ENCODE results near the gene HCRTR1. TPM values are rescaled to one million over a fixed set of nuclear protein-coding genes. Genes with fewer than 3 reads are reported as not detected.

HCRTR1 gene
- total RNA-seq, 1 experiment from 2014 or later, result not detected

DNA sequence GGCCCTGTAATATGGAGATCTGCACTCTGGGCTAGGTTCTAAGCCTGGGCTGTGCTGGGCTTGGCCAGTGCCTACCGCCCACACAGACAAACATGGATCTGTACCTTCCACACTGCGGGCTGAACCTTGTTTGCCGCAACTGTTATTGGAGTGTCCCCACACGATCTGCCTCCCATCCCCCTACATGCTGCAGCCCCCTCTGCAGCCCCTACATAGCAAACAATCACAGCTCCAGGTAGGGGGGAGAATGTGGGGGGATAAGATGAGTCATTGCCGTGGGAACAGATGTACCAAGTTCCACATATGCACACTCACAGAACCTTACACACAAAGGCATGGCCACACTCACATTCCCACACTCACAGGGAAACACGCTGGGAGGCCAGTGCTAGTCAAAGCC lies 2.1 kb upstream of the HCRTR1 start:
- TF ChIP-seq EZH2 (IDR thresholded peaks at IDR 0.05; ENCODE audit: low read depth), result no peak
- TF ChIP-seq, protein P1, sequence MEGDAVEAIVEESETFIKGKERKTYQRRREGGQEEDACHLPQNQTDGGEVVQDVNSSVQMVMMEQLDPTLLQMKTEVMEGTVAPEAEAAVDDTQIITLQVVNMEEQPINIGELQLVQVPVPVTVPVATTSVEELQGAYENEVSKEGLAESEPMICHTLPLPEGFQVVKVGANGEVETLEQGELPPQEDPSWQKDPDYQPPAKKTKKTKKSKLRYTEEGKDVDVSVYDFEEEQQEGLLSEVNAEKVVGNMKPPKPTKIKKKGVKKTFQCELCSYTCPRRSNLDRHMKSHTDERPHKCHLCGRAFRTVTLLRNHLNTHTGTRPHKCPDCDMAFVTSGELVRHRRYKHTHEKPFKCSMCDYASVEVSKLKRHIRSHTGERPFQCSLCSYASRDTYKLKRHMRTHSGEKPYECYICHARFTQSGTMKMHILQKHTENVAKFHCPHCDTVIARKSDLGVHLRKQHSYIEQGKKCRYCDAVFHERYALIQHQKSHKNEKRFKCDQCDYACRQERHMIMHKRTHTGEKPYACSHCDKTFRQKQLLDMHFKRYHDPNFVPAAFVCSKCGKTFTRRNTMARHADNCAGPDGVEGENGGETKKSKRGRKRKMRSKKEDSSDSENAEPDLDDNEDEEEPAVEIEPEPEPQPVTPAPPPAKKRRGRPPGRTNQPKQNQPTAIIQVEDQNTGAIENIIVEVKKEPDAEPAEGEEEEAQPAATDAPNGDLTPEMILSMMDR (conservative IDR thresholded peaks at IDR 0.05), result no peak
- intact Hi-C loops (cut with micrococcal nuclease; ENCODE audit: unreplicated experiment), result no loop called here
- no peak for DNase-seq

DNA sequence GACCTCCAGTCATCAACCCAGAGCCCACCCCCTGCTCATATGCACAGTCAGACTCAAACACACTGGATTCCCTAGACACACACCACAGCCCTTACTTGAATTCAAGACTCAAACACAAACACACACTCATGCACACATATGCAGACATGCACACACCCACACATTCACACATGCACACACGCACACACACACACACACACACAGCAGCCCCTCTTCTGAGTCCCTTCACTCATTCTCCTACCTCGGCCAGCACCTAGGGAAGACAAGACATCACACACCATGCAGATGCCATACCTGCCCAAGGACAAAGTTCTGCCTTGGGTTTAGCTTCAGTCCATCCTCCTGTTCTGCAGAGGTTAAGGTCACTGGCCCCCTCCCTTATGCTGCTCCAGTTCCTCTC lies 1.6 kb upstream of the HCRTR1 start:
- ChIA-PET POLR2A (ENCODE audit: unreplicated experiment) (no interaction called here), CTCF (no interaction called here)
- Histone ChIP-seq H3K9me3 (ENCODE audit: insufficient read depth, low read depth) (no peaks in the 10 kb centered on the region), H3K27ac (no peak overlapping the region), H2AFZ (no peak overlapping the region), H4K20me1 (ENCODE audit: insufficient read depth) (no peaks in the 10 kb centered on the region), H3K9me2 (ENCODE audit: insufficient read depth) (no peaks in the 10 kb centered on the region), H3F3A (ENCODE audit: insufficient read depth, low read depth) (peaks cover 8% of the 10 kb centered on the region; the same call in 1 of the 2 replicates), H3K4me1 (replicated peaks; ENCODE audit: insufficient read depth) (no peaks in the 10 kb centered on the region), H3K36me3 (ENCODE audit: low read depth) (no peaks in the 10 kb centered on the region), H3K27me3 (ENCODE audit: insufficient read depth, low read depth) (no peaks in the 10 kb centered on the region), H3K4me2 (no peak overlapping the region), H3K4me3 (no peak overlapping the region), H3K79me2 (ENCODE audit: low read depth) (no peaks in the 10 kb centered on the region)
- BruUV-seq (replicated peaks), result no TSS peak
- no peak for DNase-seq
- TF ChIP-seq, protein P1 (conservative IDR thresholded peaks at IDR 0.05), result no peak
- TF ChIP-seq EZH2 (IDR thresholded peaks at IDR 0.05; ENCODE audit: low read depth), result no peak
- intact Hi-C loops (cut with micrococcal nuclease; ENCODE audit: unreplicated experiment), result no loop called here

More for the DNA sequence above, 2.1 kb upstream of the HCRTR1 start:
- H3K9me3 ChIP-seq (ENCODE audit: insufficient read depth, low read depth), result no peaks in the 10 kb centered on the region
- no peaks in the 10 kb centered on the region for H3K27me3 ChIP-seq (ENCODE audit: insufficient read depth, low read depth)
- no peak overlapping the region for H3K4me3 ChIP-seq
- no peak overlapping the region for H2AFZ ChIP-seq
- no peaks in the 10 kb centered on the region for H3K4me1 ChIP-seq (replicated peaks; ENCODE audit: insufficient read depth)
- peaks cover 8% of the 10 kb centered on the region; the same call in 1 of the 2 replicates for H3F3A ChIP-seq (ENCODE audit: insufficient read depth, low read depth)
- no peak overlapping the region for H3K27ac ChIP-seq
- H3K36me3 ChIP-seq (ENCODE audit: low read depth), result no peaks in the 10 kb centered on the region
- ChIA-PET CTCF (no interaction called here), POLR2A (ENCODE audit: unreplicated experiment) (no interaction called here)
- H4K20me1 ChIP-seq (ENCODE audit: insufficient read depth), result no peaks in the 10 kb centered on the region
- H3K4me2 ChIP-seq, result no peak overlapping the region
- BruUV-seq (replicated peaks), result no TSS peak
- H3K79me2 ChIP-seq (ENCODE audit: low read depth), result no peaks in the 10 kb centered on the region
- H3K9me2 ChIP-seq (ENCODE audit: insufficient read depth), result no peaks in the 10 kb centered on the region

DNA sequence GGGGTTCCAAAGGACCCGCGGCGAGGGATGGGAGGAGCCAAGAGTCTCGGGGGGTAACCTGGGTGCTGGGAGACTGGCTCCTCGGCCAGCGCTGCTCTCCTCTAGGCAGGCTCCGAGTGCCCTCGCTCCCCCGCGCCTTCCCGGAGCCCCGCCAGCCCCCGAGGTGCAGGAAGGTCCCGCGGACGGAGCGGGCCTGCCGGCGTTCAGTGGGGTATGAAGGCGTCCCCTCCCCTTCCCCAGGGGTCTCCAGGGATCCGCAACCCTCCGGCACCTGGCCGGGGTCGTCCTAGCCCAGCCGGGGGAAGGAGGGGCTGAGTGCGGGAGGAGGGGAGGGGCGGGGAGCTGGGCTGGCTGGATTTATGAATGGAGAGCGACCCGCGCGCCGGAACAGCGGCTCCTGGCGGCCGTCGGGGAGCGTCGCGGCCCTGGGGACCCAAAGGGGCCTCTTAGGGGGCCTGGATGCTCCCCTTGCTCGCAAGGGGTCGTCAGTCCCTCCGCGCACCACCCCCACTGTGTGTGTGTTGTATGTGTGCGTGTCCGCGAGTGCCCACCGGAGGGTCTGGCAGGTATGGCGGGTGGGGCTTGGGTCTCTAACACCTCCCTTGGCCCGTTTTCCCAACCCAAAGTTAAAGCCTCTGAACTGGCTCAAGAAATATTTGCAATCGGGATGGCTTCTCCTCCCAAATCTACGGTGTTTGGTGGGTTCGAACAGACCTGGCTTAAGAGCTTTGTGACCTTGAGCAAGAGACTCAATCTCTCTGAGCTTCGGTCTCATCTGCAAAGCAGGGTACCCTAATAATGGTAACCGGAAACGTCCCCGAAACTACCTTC lies 642 bp downstream of the HCRTR1 start:
- Histone ChIP-seq H3K27ac (no peak overlapping the region), H3K9me2 (ENCODE audit: insufficient read depth) (no peaks in the 10 kb centered on the region), H3K79me2 (ENCODE audit: low read depth) (no peaks in the 10 kb centered on the region)

More for the DNA sequence above, 642 bp downstream of the HCRTR1 start:
- POLR2A ChIA-PET (ENCODE audit: unreplicated experiment), result interaction anchor here (0.6 kb wide), 1 partner anchor 9 kb away, joined by 4 read pairs; no protein-coding TSS in a partner anchor
- Histone ChIP-seq H3K9me3 (ENCODE audit: insufficient read depth, low read depth) (no peaks in the 10 kb centered on the region), H3K27me3 (ENCODE audit: insufficient read depth, low read depth) (no peaks in the 10 kb centered on the region), H2AFZ (peak overlapping the region; percentile 88), H3K4me2 (peak overlapping the region; percentile 96), H3K36me3 (ENCODE audit: low read depth) (no peaks in the 10 kb centered on the region), H4K20me1 (ENCODE audit: insufficient read depth) (no peaks in the 10 kb centered on the region), H3K4me1 (replicated peaks; ENCODE audit: insufficient read depth) (no peaks in the 10 kb centered on the region), H3F3A (ENCODE audit: insufficient read depth, low read depth) (no peaks in the 10 kb centered on the region), H3K4me3 (peak overlapping the region; percentile 75)
- intact Hi-C loops (cut with micrococcal nuclease; ENCODE audit: unreplicated experiment), result loop anchor here (1.0 kb wide), 2 partner anchors 54 to 433 kb away; no protein-coding TSS in a partner anchor
- BruUV-seq (replicated peaks), result no TSS peak
- TF ChIP-seq, protein P1 (conservative IDR thresholded peaks at IDR 0.05), result peak; percentile 98
- no peak for TF ChIP-seq EZH2 (IDR thresholded peaks at IDR 0.05; ENCODE audit: low read depth)
- CTCF ChIA-PET, result interaction anchor here (0.6 kb wide), 1 partner anchor 625 kb away, joined by 3 read pairs; no protein-coding TSS in a partner anchor
- peak in 1 of 2 experiments; percentile 43 for DNase-seq
